HepG2 (cell line): ENCODE results near the gene ZFPM1. TPM values are rescaled to one million over a fixed set of nuclear protein-coding genes. Genes with fewer than 3 reads are reported as not detected.

Experiments
- ATAC-seq: fragments of 200-7000 bp; cut with Tn5 transposase; 3 replicates; pipeline ENCODE4 v1.9.1; 2020; ENCODE audit warnings: mild to moderate bottlenecking, moderate library complexity
- BruUV-seq: library from RNA; stranded (reverse); fragments of 400-500 nt; replicated peaks from 2 replicates; lab custom pipeline; 2021; lab: Mats Ljungman, UMichigan
- CTCF ChIA-PET: fragments of 300-600 bp; formaldehyde crosslinking; extraction: SDS; loops from one replicate; lab custom pipeline; 2021; ENCODE audit warnings: low total read pairs, inconsistent platforms, low intra/inter-chr PET ratio; lab: Yijun Ruan, JAX
- POLR2A ChIA-PET: fragments of 350-600 bp; sonication (Branson Sonifier 250); formaldehyde crosslinking; loops from one replicate; lab custom pipeline; 2020; ENCODE audit warnings: antibody characterized with exemption, inconsistent platforms; lab: Yijun Ruan, JAX
- DNase-seq: peaks from one replicate; pipeline ENCODE4 v3.0.0-alpha.2; 2015; ENCODE audit warnings: low spot score
- FAIRE-seq: peaks from 3 replicates; lab custom pipeline; 2011; peaks lifted over from hg19 to GRCh38; lab: Jason Lieb, UNC
- H2AFZ ChIP-seq: one replicate; pipeline ENCODE4 v1.6.1; 2011; ENCODE audit warnings: low read length, inconsistent platforms
- H3K27ac ChIP-seq: fragments of 300-600 bp; 3 replicates; pipeline ENCODE4 v1.8.0; 2011; ENCODE audit warnings: mixed run types, mild to moderate bottlenecking, mixed read lengths, low read length, inconsistent platforms; ENCODE audit not compliant: insufficient read depth; ENCODE audit errors: extremely low read length
- H3K27me3 ChIP-seq, 2 experiments: fragments of 200-600 bp in 1 of 2; 2 replicates in 1 of 2; 3 replicates in 1 of 2; pipeline versions ENCODE4 v1.6.0 to v1.8.0; 2011; ENCODE audit warnings: low read length in 2 of 2, mild to moderate bottlenecking in 2 of 2, moderate library complexity in 2 of 2, inconsistent platforms in 1 of 2; ENCODE audit not compliant: insufficient read depth in 2 of 2, control insufficient read depth in 1 of 2
- H3K36me3 ChIP-seq, 2 experiments: fragments of 200-600 bp in 1 of 2; replicated peaks in 1 of 2; 2 replicates in 1 of 2; 3 replicates in 1 of 2; pipeline versions ENCODE4 v1.5.1 to v1.8.0; 2011; ENCODE audit warnings: low read length in 2 of 2, inconsistent platforms in 1 of 2; ENCODE audit not compliant: insufficient read depth in 2 of 2, control insufficient read depth in 1 of 2
- H3K4me1 ChIP-seq: 2 replicates; pipeline ENCODE4 v1.5.1; 2012; ENCODE audit warnings: low read length, inconsistent platforms; ENCODE audit not compliant: insufficient read depth
- H3K4me2 ChIP-seq: 2 replicates; pipeline ENCODE4 v1.6.0; 2011; ENCODE audit warnings: low read depth, low read length, inconsistent platforms
- H3K4me3 ChIP-seq, 3 experiments: fragments of 200-600 bp in 1 of 3; sonication (generic), shearing (Covaris generic) in 1 of 3; replicated peaks in 1 of 3; 2 replicates each; pipeline ENCODE4 v1.5.1; 2011 to 2016; ENCODE audit warnings: low read length in 3 of 3, inconsistent platforms in 2 of 3, low read depth in 2 of 3, mild to moderate bottlenecking in 2 of 3, control low read depth in 1 of 3, mixed read lengths in 1 of 3; ENCODE audit not compliant: insufficient read depth in 1 of 3
- H3K79me2 ChIP-seq: one replicate; pipeline ENCODE4 v1.6.1; 2011; ENCODE audit warnings: low read length, inconsistent platforms; ENCODE audit not compliant: insufficient read depth
- H3K9ac ChIP-seq: 2 replicates; pipeline ENCODE4 v1.6.0; 2011; ENCODE audit warnings: mild to moderate bottlenecking, low read depth, low read length, inconsistent platforms; ENCODE audit not compliant: insufficient read depth
- H3K9me3 ChIP-seq: 2 replicates; pipeline ENCODE4 v1.5.1; 2012; ENCODE audit warnings: mild to moderate bottlenecking, low read length
- H4K20me1 ChIP-seq: 2 replicates; pipeline ENCODE4 v1.6.0; 2011; ENCODE audit warnings: inconsistent platforms, mild to moderate bottlenecking, low read length, moderate library complexity; ENCODE audit not compliant: insufficient read depth
- AGO2 ChIP-seq: fragments of 200-400 bp; formaldehyde crosslinking; optimal IDR thresholded peaks from 2 replicates; pipeline ENCODE3; 2017; ENCODE audit warnings: mild to moderate bottlenecking, low read depth, low read length, moderate library complexity
- FOXO4 ChIP-seq: sonication (generic); formaldehyde crosslinking; conservative IDR thresholded peaks from 2 replicates; pipeline ENCODE4 v1.8.1; 2023; ENCODE audit warnings: missing genetic modification reagents
- HIC2 ChIP-seq: sonication (generic); formaldehyde crosslinking; IDR thresholded peaks from 2 replicates; pipeline ENCODE4 v1.9.0; 2022; ENCODE audit warnings: low read depth, missing genetic modification reagents
- RBM22 ChIP-seq: fragments of 200-400 bp; formaldehyde crosslinking; optimal IDR thresholded peaks from 2 replicates; pipeline ENCODE3; 2017; ENCODE audit warnings: mild to moderate bottlenecking, low read length, moderate library complexity
- TIGD3 ChIP-seq: sonication (generic); formaldehyde crosslinking; IDR thresholded peaks from 2 replicates; pipeline ENCODE4 v1.5.1; 2020; ENCODE audit warnings: mild to moderate bottlenecking, missing genetic modification reagents, borderline replicate concordance
- ZNF256 ChIP-seq: sonication (generic); formaldehyde crosslinking; conservative IDR thresholded peaks from 2 replicates; pipeline ENCODE4 v1.4.0; 2020; ENCODE audit warnings: missing genetic modification reagents
- ZNF841 ChIP-seq: sonication (generic); formaldehyde crosslinking; IDR thresholded peaks from 2 replicates; pipeline ENCODE4 v1.8.1; 2023; ENCODE audit warnings: missing genetic modification reagents, borderline replicate concordance
- WGBS: methylation state at CpG from one replicate; pipeline ENCODE4 v1.1.6; 2017; ENCODE audit warnings: low lambda C conversion rate; 5-methylcytosine and 5-hydroxymethylcytosine counted together
- in situ Hi-C: cut with HindIII; loops from 2 replicates; pipeline ENCODE4 v1.10.0; 2017; ENCODE audit warnings: low pct_unique_long_range_greater_than_20kb; ENCODE audit not compliant: extremely low pct_ligation_motif_present
- intact Hi-C: fragments of 100-400 bp; cut with micrococcal nuclease; formaldehyde crosslinking; loops from one replicate; pipeline ENCODE4 v1.10.0; 2022; ENCODE audit not compliant: unreplicated experiment
- polyA plus RNA-seq, 8 experiments: library from polyadenylated mRNA; depleted of rRNA in 3 of 8; stranded (reverse) in 7 of 8; unstranded in 1 of 8; fragments of >200 nt; fragmentation: Illumina TruSeq in 4 of 8; extraction: Trizol in 4 of 8; gene quantifications; 2 replicates each; pipeline versions ENCODE4 v1.2.1 to v1.2.3, GENCODE V29; 2011 to 2016; ENCODE audit warnings: low read depth in 4 of 8, missing spikeins in 1 of 8, mixed read lengths in 1 of 8; ENCODE audit not compliant: insufficient read depth in 1 of 8
- total RNA-seq, 5 experiments: library from RNA; depleted of rRNA; stranded (reverse); fragments of >200 nt; fragmentation: Illumina TruSeq; extraction: Trizol; gene quantifications; 2 replicates each; pipeline ENCODE4 v1.2.3, GENCODE V29; 2016; ENCODE audit warnings: low read depth in 1 of 5
- TF ChIP-seq, protein P1 (sequence below): fragments of 450-650 bp; IDR thresholded peaks from 2 replicates; pipeline ENCODE4 v1.6.1; 2016

ZFPM1 gene
- total and polyA plus RNA-seq, 2 of the 13 experiments (the other 11 are each of a cell fraction or from before 2014, with no cell fraction given), result 1.3 to 3.8 TPM

DNA sequence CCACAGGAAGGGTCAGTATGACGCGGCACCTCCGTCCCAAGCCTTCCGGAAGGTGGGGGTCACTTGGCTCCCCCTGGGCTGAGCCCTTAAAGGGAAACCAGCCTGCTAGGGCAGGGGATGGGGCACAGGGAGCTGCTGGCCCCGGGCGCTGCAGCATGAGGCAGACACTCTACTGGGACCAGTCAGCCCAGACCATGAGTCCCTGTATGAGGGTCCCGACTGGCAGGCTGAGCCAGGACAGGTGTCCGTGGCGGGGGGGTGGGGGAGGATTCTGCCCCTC, 73.8 kb downstream of the ZFPM1 start:
- WGBS, result 100% methylated on average over 1 of the region's 9 CpGs
- Histone ChIP-seq H4K20me1 (no peaks in the 10 kb centered on the region; the same call in 1 of the 2 replicates), H3K4me3 (no peak overlapping the region), H3K4me1 (peaks cover 31% of the 10 kb centered on the region), H2AFZ (no peak overlapping the region), H3K27ac (no peak overlapping the region), H3K79me2 (no peaks in the 10 kb centered on the region), H3K4me2 (no peak overlapping the region), H3K9ac (no peak overlapping the region), H3K36me3 (peaks cover 26 to 29% of the 10 kb centered on the region in 2 experiments; a peak in 4 of 5 replicates), H3K27me3 (no peaks in the 10 kb centered on the region), H3K9me3 (no peaks in the 10 kb centered on the region)
- peak; percentile 46 for TF ChIP-seq AGO2
- TF ChIP-seq TIGD3 (CRISPR knock-in tag), result no peak
- peak; percentile 3 for TF ChIP-seq RBM22
- TF ChIP-seq FOXO4, result 0 out of 2 replicates have a peak, but pooled peaks have one; percentile 12
- TF ChIP-seq, protein P1, sequence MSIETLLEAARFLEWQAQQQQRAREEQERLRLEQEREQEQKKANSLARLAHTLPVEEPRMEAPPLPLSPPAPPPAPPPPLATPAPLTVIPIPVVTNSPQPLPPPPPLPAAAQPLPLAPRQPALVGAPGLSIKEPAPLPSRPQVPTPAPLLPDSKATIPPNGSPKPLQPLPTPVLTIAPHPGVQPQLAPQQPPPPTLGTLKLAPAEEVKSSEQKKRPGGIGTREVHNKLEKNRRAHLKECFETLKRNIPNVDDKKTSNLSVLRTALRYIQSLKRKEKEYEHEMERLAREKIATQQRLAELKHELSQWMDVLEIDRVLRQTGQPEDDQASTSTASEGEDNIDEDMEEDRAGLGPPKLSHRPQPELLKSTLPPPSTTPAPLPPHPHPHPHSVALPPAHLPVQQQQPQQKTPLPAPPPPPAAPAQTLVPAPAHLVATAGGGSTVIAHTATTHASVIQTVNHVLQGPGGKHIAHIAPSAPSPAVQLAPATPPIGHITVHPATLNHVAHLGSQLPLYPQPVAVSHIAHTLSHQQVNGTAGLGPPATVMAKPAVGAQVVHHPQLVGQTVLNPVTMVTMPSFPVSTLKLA, result no peak
- no peak for TF ChIP-seq ZNF841
- no peak for TF ChIP-seq HIC2 (CRISPR knock-in tag)
- no peak for TF ChIP-seq ZNF256
- FAIRE-seq (no peak), ATAC-seq (peak; percentile 6), DNase-seq (no peak)
- in situ Hi-C loops, result no loop called here
- intact Hi-C loops, result loop anchor here (1.0 to 2.0 kb wide), 3 partner anchors 39 to 84 kb away; no protein-coding TSS in a partner anchor
- ChIA-PET CTCF (interaction anchor here (0.6 to 4.3 kb wide), 4 partner anchors 18 to 84 kb away, joined by 3 to 88 read pairs (median 12); no protein-coding TSS in a partner anchor), POLR2A (no interaction called here)
- BruUV-seq, result no TSS peak
